Activated CD4-positive, alpha-beta T cell treated with anti-CD3 and anti-CD28 coated beads for 4 hours (primary cell): ENCODE results near the gene IFI44.

ENCODE experiments used
- DNase-seq, 2 donors: peaks; one replicate each; pipeline ENCODE4 v3.0.0-alpha.2; 2020

The IFI44 gene, protein sequence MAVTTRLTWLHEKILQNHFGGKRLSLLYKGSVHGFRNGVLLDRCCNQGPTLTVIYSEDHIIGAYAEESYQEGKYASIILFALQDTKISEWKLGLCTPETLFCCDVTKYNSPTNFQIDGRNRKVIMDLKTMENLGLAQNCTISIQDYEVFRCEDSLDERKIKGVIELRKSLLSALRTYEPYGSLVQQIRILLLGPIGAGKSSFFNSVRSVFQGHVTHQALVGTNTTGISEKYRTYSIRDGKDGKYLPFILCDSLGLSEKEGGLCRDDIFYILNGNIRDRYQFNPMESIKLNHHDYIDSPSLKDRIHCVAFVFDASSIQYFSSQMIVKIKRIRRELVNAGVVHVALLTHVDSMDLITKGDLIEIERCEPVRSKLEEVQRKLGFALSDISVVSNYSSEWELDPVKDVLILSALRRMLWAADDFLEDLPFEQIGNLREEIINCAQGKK

GRCh38 chr1:78649628-78650027 is at the start of gene IFI44:
IFI44 (plus strand) TSS chr1:78649831; CDS start chr1:78650196, 365 bp downstream.
- peak; percentile 68 to 76 for DNase-seq

GRCh38 chr1:78601068-78601467 is 48.6 kb upstream of the IFI44 start:
- DNase-seq = no peak

DNA sequence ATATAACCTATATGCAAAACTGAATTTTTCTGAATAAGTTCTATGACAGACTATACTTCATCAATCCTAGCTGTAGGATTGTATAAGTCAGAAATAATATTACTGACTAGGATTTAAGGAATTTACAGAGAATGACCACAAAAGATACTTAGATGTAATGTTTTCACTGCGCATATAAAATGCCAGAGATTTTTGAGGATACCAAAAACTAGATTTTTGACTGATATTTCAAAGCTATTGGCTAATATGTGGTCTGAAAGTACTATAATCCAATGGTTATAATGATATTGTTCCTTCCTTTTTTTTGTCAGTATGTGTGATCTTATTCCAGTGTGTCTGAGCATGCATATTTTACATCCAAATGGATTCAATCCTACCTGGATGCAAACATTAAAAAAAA is 46.4 kb upstream of the IFI44 start:
- no peak for DNase-seq

DNA sequence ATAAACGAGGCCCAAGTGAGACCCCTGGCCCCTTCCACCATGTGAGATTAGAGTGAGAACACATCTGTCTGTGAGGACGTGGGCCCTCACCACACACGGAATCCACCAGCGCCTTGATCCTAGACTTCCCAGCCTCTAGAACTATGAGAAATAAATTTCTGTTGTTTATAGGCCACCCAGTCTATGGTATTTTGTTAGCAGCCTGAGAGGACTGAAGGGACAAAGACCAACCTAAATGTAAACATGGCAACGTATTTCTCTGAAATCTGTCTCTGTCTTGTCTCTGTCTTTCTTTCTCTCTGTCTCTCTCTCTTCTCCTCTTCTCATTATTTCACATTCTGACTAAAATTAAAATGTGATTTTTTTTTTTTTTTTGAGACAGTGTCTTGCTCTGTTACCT is 45.0 kb upstream of the IFI44 start:
- no peak for DNase-seq

GRCh38 chr1:78606274-78606673 is 43.4 kb upstream of the IFI44 start:
- no peak for DNase-seq

DNA sequence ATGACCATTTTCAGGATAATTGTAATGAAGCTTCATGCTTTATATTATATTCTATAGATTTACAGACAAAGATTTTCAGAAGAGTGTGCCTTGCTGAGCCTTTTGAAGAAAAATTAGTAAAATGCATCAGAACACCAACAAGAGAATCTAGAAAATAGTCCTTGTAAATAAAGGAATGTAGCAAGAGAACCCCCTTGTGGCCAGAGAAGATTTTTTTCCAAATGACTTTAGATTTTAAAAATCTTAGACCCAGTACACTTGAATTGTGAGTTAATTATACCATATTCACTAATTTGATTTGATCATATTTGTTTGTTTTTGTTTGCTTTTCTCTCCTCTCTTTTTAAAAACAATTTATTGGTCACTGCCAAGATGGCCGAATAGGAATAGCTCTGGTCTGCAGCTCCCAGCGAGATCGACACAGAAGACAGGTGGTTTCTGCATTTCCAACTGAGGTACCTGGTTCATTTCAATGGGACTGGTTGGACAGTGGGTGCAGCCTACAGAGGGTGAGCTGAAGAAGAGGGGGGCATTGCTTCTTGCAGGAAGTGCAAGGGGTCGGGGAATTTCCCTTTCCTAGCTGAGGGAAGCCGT is 42.2 kb upstream of the IFI44 start:
- DNase-seq = no peak

GRCh38 chr1:78607944-78608343 is 41.7 kb upstream of the IFI44 start:
- DNase-seq = no peak

DNA sequence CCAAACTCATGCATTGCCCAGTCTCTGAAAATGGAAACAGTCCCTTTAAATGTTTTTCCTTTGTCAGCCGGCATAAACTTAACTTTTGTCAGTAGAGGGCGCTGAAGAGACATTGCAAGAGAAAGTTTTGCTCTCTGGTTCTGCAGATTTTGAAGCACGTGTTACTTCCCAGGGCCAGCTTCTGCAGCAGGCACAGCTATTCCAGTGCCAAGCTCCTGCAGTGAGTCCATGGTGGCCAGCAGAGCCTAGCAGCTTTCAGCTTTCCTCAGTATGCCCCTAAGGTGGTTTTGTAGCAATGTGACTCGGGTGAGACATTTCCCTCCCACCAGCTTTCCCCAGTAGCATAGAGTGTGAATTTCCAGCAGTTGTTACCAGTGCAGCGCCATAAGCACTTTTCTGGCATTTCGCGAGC is 32.0 kb upstream of the IFI44 start:
- DNase-seq = peak; percentile 48 to 56

GRCh38 chr1:78619032-78619431 is 30.6 kb upstream of the IFI44 start:
- no peak for DNase-seq

- no peak for DNase-seq
Measured at GRCh38 chr1:78619446-78619802, 30.2 kb upstream of the IFI44 start.

- peak; percentile 62 to 70 for DNase-seq
Measured at GRCh38 chr1:78619803-78620579, 29.6 kb upstream of the IFI44 start, which contains the start of gene IFI44L. IFI44L (plus strand) TSS chr1:78620448; CDS start chr1:78627916, 7,468 bp downstream.

DNA sequence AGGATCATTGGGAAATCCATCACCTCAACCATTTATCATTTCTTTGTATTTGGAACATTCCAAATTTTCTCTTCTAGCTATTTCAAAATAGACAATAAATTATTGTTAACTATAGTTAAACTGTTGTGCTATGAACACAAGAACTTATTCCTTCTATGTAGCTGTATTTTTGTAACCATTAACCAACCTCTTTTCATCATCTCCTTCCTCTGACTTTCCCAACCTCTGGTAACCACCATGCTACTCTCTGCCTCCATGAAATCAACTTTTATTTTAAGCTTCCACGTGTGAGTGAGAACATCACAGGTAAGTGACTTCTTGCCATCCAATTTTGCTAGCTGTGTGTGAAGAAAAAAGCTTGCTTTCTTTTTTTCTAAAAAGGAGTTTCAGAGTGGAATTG is 29.0 kb upstream of the IFI44 start:
- no peak for DNase-seq

- no peak for DNase-seq
Measured at GRCh38 chr1:78622548-78622947, 27.1 kb upstream of the IFI44 start.

DNA sequence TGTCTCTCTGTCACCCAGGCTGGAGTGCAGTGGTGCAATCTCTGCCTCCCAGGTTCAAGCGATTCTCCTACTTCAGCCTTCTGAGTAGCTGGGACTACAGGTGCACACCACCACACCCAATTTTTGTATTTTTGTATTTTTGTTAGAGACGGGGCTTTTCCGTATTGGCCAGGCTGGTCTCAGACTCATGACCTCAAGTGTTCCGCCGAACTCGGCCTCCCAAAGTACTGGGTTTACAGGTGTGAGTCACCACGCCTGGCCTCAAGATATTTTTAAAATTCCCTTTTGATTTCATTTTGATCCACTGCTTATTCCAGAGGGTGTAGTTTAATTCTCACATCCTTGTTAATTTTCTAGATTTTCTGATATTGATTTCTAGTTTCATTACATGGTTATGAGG is 25.6 kb upstream of the IFI44 start:
- DNase-seq = no peak

GRCh38 chr1:78627321-78627720 is 22.3 kb upstream of the IFI44 start:
- no peak for DNase-seq

GRCh38 chr1:78630600-78630999 is 19.0 kb upstream of the IFI44 start:
- DNase-seq = no peak

DNA sequence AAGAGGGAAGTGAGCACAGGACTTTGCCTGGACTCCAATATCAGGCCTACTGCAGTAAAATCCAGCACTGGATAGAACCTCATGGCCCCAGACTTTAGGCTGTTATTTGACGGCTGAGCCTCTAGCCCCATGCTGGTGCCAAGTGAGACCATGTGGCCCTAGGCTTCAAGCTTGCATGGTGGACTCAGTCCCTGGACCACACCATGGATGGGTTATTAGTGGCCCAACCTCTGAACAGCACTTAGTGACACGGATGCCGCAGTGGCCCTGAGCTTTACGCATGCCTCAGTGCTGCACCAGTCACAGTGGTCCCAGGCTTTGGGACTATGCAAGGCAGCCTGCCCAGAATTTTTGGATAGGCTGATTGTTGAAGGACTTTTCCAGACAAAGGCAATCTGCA is 16.4 kb upstream of the IFI44 start:
- no peak for DNase-seq

DNA sequence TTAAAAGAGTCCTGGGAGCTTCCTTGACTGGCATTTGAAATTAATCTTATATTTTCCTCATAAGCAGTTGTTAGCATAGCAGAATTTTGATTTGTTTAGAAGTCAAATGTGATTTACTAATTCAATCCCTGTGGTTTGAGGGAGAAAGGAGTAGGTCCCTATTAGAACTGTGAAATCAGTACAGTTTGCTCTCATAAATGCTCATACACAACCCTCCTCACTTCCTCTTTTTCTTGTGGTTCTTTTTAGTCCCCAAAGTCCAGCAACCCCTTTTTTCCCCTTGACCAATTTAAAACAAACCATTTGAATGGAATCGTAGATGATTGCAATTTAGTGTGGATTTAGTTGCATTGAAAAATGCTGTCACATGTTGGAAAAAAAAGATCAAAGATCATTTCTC is 9.2 kb upstream of the IFI44 start:
- no peak for DNase-seq

GRCh38 chr1:78641558-78641957 is 8.1 kb upstream of the IFI44 start:
- DNase-seq = no peak

- DNase-seq = no peak
Measured at GRCh38 chr1:78645723-78646122, 3.9 kb upstream of the IFI44 start.

- no peak for DNase-seq
Measured at GRCh38 chr1:78647238-78647637, 2.4 kb upstream of the IFI44 start.

GRCh38 chr1:78650114-78650660 is 556 bp downstream of the IFI44 start:
- no peak for DNase-seq

DNA sequence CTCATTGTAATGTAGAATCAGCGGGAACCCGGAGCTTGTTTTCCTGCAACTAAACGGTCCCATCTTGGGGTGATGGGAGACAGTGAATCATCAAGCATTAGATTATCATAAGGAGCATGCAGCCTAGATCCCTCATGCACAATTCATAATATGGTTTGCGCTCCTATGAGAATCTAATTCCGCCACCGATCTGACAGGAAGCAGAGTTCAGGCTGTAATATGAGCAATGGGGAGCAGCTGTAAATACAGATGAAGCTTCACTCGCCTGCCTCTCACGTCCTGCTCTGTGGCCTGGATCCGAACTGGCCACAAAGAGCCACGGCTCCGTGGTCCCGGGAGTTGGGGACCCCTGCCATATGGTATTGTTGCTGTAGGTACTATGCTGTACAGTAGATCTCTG is 1.6 kb downstream of the IFI44 start:
- peak in 1 of 2 donors; percentile 13 for DNase-seq
